Testis (tissue), 3 donors: ENCODE results near the gene ZNF133. TPM values are rescaled to one million over a fixed set of nuclear protein-coding genes. Genes with fewer than 3 reads are reported as not detected.
A peak's percentile ranks its signal among the peaks of the same experiment; 100 is the strongest.

Source experiments
- DNase-seq: peaks from one replicate; pipeline ENCODE4 v3.0.0-alpha.2; 2019
- H3K27ac ChIP-seq, 2 donors: fragments of 200-600 bp; sonication (generic); one replicate each; pipeline ENCODE4 v1.5.1; 2019
- H3K27me3 ChIP-seq: fragments of 200-600 bp; sonication (generic); one replicate; pipeline ENCODE4 v1.5.1; 2019
- H3K36me3 ChIP-seq: fragments of 200-600 bp; sonication (generic); one replicate; pipeline ENCODE4 v1.5.1; 2017; ENCODE audit warnings: low read depth; ENCODE audit errors: missing control alignments
- H3K4me1 ChIP-seq: fragments of 200-600 bp; sonication (generic); one replicate; pipeline ENCODE4 v1.5.1; 2019
- H3K4me3 ChIP-seq, 2 donors: fragments of 200-600 bp; sonication (generic); one replicate each; pipeline ENCODE4 v1.5.1; 2017 to 2019
- H3K9me3 ChIP-seq: fragments of 200-600 bp; sonication (generic); one replicate; pipeline ENCODE4 v1.5.1; 2017
- POLR2A ChIP-seq: fragments of 450-650 bp; IDR thresholded peaks from one replicate; pipeline ENCODE4 v1.6.1; 2017; ENCODE audit warnings: antibody characterized with exemption, mild to moderate bottlenecking, moderate library complexity
- WGBS, 2 donors: methylation state at CpG; one replicate each; pipeline ENCODE4 v1.1.5; 2018; 5-methylcytosine and 5-hydroxymethylcytosine counted together
- intact Hi-C: fragments of 100-400 bp; cut with DNase I; formaldehyde crosslinking; loops from one replicate; pipeline ENCODE4 v1.15.1; 2023; ENCODE audit warnings: low total_unique reads
- polyA plus RNA-seq: library from polyadenylated mRNA; stranded (reverse); fragments of 350-450 nt; fragmentation: Illumina TruSeq; extraction: RNeasy Lipid Tissue Mini Kit (QIAGEN cat#74804); gene quantifications from one replicate; pipeline ENCODE4 v1.2.3, GENCODE V29; 2014; ENCODE audit warnings: low read depth, low replicate concordance; ENCODE audit not compliant: insufficient read depth
- total RNA-seq, 2 donors: library from RNA; depleted of rRNA; stranded (reverse); fragments of >200 nt; gene quantifications; one replicate each; pipeline ENCODE4 v1.2.3, GENCODE V29; 2016
- TF ChIP-seq, protein P1 (sequence below), 3 experiments: fragments of 450-650 bp in 2 of 3; fragments of 200-600 bp in 1 of 3; sonication (generic) in 1 of 3; IDR thresholded peaks; one replicate each; pipeline ENCODE4 v1.5.1; 2016 to 2019; ENCODE audit warnings: antibody characterized with exemption in 3 of 3, mild to moderate bottlenecking in 2 of 3, moderate library complexity in 1 of 3

ZNF133 gene
- total and polyA plus RNA-seq, 3 donors from 2014 or later = 13.2 to 17.1 (median 17.0) TPM

DNA sequence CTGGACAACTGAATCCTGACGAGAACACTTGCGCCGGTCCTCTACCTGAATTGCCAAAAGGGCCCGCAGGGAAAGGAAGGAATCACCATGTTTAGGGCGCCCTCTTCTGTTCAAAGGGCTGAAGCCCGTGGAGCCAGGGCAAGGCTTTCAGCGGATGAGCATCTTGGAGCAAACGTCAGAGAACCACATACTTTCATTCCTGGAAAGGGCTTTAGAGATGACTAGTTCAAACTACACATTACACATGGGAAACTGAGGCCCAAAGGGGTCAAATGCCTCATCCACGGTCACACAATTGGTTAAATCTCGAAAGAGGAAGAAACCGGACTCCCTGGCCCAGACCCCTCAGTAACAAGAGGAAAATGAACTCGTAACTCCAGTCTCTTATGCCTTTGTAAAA lies 11.5 kb upstream of the ZNF133 start:
- no peaks in the 10 kb centered on the region for H3K9me3 ChIP-seq
- no peaks in the 10 kb centered on the region for H3K36me3 ChIP-seq
- no peaks in the 10 kb centered on the region for H3K4me1 ChIP-seq
- TF ChIP-seq, protein P1, sequence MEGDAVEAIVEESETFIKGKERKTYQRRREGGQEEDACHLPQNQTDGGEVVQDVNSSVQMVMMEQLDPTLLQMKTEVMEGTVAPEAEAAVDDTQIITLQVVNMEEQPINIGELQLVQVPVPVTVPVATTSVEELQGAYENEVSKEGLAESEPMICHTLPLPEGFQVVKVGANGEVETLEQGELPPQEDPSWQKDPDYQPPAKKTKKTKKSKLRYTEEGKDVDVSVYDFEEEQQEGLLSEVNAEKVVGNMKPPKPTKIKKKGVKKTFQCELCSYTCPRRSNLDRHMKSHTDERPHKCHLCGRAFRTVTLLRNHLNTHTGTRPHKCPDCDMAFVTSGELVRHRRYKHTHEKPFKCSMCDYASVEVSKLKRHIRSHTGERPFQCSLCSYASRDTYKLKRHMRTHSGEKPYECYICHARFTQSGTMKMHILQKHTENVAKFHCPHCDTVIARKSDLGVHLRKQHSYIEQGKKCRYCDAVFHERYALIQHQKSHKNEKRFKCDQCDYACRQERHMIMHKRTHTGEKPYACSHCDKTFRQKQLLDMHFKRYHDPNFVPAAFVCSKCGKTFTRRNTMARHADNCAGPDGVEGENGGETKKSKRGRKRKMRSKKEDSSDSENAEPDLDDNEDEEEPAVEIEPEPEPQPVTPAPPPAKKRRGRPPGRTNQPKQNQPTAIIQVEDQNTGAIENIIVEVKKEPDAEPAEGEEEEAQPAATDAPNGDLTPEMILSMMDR (IDR thresholded peaks at IDR 0.05) = peak in 2 of 3 experiments; percentile 50 to 55
- no peak for TF ChIP-seq POLR2A
- H3K27me3 ChIP-seq = no peaks in the 10 kb centered on the region
- intact Hi-C loops = no loop called here
- H3K27ac ChIP-seq = no peak overlapping the region
- no peak overlapping the region for H3K4me3 ChIP-seq
- DNase-seq = peak; percentile 80
- 8 to 9% methylated on average over 11 to 12 of the region's 12 CpGs for WGBS, 2 donors

DNA sequence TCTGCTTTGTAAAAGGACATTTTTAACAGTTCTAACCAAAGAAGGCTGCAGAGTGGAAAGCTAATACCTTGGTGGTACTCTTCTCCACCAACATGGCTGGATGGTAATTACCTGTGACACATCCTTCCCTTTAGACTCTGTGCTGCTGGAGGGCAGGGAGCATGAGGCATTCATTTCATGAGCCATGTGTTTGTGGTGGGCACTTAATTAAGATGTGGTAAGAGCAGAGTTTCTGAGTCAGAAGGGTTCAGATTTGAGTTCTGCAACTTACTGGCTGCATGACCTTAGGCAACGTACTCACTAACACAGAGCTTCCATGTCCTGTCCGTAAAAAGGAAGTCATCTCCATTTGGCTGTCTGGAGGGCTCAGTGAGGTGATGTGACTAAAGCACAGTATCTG lies 9.1 kb upstream of the ZNF133 start:
- TF ChIP-seq, protein P1 (IDR thresholded peaks at IDR 0.05) = no peak
- TF ChIP-seq POLR2A = no peak
- WGBS, 2 donors = 69 to 70% methylated on average over 2 of the region's 2 CpGs
- H3K9me3 ChIP-seq = no peaks in the 10 kb centered on the region
- no peaks in the 10 kb centered on the region for H3K36me3 ChIP-seq
- no peak for DNase-seq
- no peak overlapping the region for H3K4me3 ChIP-seq
- H3K27ac ChIP-seq = no peak overlapping the region
- no peaks in the 10 kb centered on the region for H3K4me1 ChIP-seq
- no peaks in the 10 kb centered on the region for H3K27me3 ChIP-seq
- intact Hi-C loops = no loop called here

DNA sequence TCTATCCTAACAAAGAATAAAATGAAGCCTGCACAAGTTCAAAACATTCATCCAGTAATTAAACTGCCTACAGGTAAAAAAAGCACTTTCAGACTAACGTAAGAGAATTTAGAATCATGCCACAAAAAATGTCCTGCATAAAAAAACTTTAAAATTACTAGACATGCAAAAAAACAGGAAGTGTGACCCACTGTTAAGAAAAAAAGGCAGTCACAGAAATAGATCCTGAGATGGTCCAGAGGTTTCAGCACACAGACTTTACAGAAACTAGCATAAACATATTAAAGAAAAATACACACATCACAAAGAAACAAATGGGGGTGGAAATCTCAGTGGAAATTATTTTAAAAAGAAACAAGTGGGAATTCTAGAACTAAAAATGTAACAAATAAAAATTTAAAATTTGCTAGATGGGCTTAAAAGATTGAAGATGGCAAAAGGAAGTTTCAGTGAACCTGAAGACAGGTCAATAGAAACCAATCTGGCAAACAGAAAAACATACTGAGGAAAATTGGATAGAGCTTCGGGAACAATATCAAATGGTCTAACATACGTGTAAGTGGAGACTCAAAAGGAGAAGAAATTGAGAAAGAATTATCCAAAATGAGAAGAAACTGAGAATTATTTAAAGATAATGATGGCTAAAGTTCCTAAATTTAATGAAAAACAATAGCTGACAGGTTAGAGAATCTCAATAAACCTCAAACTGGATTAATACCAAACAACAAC lies 3.4 kb upstream of the ZNF133 start:
- intact Hi-C loops = no loop called here
- no peak for TF ChIP-seq POLR2A
- TF ChIP-seq, protein P1 (IDR thresholded peaks at IDR 0.05) = no peak
- no peaks in the 10 kb centered on the region for H3K9me3 ChIP-seq
- no peak for DNase-seq
- no peaks in the 10 kb centered on the region for H3K36me3 ChIP-seq
- H3K4me3 ChIP-seq = no peak overlapping the region
- H3K27me3 ChIP-seq = no peaks in the 10 kb centered on the region
- WGBS, 2 donors = 76 to 84% methylated on average over 3 of the region's 3 CpGs
- H3K4me1 ChIP-seq = peaks cover 8% of the 10 kb centered on the region
- H3K27ac ChIP-seq = no peak overlapping the region

DNA sequence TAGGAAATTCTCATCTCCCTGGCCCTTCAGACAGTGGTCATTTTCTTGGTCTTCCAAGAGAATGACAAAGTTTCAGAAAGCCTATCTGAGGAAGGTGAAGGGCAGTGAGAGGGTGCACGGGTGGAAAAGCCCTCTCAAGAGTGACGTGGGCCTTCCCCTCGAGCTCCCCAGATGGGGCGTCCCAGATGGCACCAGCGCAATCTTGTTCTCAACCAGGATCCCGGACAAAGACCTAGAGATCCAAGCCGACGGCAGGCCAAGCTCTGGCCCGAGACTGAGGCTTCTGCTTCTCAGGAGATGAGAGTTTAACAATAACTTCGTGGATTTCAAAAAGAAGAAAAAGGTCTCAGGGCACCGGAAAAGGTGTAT lies 797 bp upstream of the ZNF133 start:
- TF ChIP-seq, protein P1 (IDR thresholded peaks at IDR 0.05) = no peak
- TF ChIP-seq POLR2A = no peak
- 3 to 5% methylated on average over 11 of the region's 11 CpGs for WGBS, 2 donors
- Histone ChIP-seq H3K27ac (peak overlapping the region; percentile 95 to 96), H3K4me3 (peak overlapping the region; percentile 89 to 90), H3K36me3 (no peaks in the 10 kb centered on the region), H3K27me3 (no peaks in the 10 kb centered on the region), H3K9me3 (no peaks in the 10 kb centered on the region), H3K4me1 (peaks cover 8% of the 10 kb centered on the region)
- peak; percentile 41 for DNase-seq
- intact Hi-C loops = no loop called here

DNA sequence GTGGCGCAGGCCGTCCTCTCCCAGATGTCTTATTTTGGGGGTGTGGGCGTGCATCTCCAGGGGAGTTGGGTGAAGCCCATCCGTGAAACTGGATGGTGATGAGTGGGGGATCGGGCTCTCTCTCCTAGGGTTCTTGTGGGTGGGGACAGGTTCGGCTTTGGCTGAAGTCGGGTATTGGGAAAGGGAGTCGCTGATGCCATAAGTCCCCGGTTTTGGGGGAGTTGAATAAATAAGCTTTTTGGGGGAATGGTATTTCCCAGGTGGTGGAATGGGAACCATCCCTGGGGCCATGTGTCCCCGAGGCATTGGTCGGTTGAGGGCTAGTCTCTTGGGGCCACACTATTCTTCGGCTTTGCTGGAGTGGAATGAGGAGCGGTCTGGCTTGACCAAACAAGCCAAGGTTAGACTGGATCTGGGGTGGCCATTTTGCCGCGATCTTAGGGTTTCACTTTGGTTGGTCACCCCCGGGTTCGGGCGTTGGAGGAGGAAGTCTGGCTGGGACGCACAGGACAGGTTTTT lies 481 bp downstream of the ZNF133 start:
- intact Hi-C loops = no loop called here
- no peak for TF ChIP-seq POLR2A
- TF ChIP-seq, protein P1 (IDR thresholded peaks at IDR 0.05) = no peak

More for the DNA sequence above, 481 bp downstream of the ZNF133 start:
- Histone ChIP-seq H3K4me1 (peaks cover 8% of the 10 kb centered on the region), H3K4me3 (peak overlapping the region; percentile 89 to 90), H3K27ac (peak overlapping the region in 1 of 2 donors; percentile 95), H3K27me3 (no peaks in the 10 kb centered on the region), H3K36me3 (no peaks in the 10 kb centered on the region), H3K9me3 (no peaks in the 10 kb centered on the region)
- no peak for DNase-seq
- 0 to 4% methylated on average over 17 to 19 of the region's 19 CpGs for WGBS, 2 donors
